GM12864 (cell line): ENCODE data around the gene RPS19.

Experiments used
- DNase-seq: peaks from one replicate; pipeline ENCODE4 v3.0.0-alpha.2; 2011; ENCODE audit warnings: low read depth
- H3K4me3 ChIP-seq: 2 replicates; pipeline ENCODE4 v1.5.1; 2011; ENCODE audit warnings: mild to moderate bottlenecking, low read depth, low read length, control low read depth
- TF ChIP-seq, protein P1 (sequence below): IDR thresholded peaks from 2 replicates; pipeline ENCODE4 v1.5.1; 2011; ENCODE audit warnings: low read depth, mild to moderate bottlenecking, moderate library complexity, low read length, control low read depth, inconsistent platforms; ENCODE audit errors: missing control alignments

RPS19 gene

DNA sequence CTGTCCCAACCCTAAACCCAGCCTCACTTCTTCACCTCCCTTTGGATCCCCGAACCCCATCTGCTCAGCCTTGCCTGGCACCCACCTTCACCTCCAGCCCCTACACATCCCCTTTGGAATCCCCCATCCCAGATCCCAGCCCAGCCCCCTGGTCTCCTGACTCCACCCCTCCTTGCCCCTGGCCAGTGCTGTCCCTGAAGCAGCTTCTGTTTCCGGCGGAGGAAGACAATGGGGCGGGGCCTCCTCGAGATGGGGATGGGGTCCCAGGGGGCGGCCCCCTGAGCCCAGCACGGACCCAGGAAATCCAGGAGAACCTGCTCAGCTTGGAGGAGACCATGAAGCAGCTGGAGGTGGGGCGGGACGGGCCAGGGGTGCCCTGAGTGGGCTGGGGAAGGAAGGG, 46.2 kb downstream of the RPS19 start:
- H3K4me3 ChIP-seq: no peak overlapping the region
- TF ChIP-seq, protein P1, sequence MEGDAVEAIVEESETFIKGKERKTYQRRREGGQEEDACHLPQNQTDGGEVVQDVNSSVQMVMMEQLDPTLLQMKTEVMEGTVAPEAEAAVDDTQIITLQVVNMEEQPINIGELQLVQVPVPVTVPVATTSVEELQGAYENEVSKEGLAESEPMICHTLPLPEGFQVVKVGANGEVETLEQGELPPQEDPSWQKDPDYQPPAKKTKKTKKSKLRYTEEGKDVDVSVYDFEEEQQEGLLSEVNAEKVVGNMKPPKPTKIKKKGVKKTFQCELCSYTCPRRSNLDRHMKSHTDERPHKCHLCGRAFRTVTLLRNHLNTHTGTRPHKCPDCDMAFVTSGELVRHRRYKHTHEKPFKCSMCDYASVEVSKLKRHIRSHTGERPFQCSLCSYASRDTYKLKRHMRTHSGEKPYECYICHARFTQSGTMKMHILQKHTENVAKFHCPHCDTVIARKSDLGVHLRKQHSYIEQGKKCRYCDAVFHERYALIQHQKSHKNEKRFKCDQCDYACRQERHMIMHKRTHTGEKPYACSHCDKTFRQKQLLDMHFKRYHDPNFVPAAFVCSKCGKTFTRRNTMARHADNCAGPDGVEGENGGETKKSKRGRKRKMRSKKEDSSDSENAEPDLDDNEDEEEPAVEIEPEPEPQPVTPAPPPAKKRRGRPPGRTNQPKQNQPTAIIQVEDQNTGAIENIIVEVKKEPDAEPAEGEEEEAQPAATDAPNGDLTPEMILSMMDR: no peak
- no peak for DNase-seq

DNA sequence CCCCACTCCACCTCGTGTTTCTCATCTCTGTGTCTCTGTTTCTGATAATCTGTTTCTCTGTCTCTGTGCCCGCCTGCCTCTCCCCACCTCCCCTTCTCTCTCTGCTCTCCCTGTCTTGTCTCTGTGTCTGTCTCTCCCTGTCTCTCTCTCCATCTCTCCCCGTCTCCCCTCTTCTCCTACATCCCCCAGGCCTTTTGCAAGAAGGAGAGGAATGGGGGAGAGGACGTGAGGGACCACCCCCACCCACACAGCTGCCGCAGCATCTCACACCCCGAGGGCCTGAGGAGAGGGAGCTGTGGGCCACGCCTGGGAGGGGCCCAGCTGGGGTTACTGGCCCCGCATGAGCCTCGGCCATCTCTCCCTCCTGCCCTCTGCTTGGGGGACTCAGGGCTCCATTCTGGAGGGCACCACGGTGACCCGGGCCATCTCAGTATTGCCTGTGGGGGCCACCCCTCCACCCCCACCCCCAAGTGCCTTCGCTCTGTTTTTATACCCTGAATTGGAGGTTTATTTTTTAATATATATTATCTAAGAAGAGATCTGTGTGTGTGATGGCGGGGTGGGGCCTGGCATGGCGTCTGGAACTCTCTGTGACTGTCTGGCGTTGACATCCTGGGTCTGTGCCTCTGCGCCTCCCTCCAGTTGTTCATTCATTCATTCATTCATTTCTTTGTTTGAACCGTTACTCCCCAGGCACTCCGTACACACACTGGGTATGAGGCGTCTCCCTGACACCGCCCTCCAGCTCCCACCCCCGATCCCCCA, 47.0 kb downstream of the RPS19 start:
- TF ChIP-seq, protein P1: no peak
- no peak for DNase-seq

DNA sequence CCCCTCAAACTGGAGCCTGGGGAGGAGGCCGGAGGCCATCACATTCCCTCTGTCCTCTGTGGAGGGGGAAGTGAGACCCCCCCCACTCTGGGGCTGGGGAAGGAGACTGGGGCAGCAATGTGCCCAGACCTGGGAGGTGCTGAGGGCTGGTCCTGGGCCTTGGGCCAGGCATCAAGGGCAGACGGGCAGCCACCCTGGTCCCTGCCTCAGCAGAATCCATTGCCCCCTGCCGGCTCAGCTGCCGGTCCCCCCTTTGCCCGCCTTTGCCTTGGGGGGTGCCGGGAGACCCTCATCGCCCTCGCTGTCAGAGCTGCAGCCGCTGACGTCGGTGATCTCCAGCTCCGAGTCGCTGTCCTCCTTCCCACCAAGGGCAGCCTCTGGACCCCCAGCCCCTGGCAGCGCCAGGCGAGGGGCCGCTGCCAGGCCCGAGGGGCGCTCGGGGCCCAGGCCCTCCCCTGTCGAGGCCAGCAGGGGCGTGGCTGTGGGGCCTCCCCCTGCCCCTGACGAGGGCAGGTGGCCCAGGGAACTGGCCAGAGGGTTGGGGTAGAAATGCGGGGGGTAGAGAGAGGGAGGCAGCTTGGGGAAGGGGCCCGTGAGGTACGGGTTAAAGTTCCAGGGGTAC, 48.0 kb downstream of the RPS19 start:
- TF ChIP-seq, protein P1: no peak
- no peak overlapping the region for H3K4me3 ChIP-seq
- no peak for DNase-seq

More for the DNA sequence above, 47.0 kb downstream of the RPS19 start:
- no peak overlapping the region for H3K4me3 ChIP-seq

DNA sequence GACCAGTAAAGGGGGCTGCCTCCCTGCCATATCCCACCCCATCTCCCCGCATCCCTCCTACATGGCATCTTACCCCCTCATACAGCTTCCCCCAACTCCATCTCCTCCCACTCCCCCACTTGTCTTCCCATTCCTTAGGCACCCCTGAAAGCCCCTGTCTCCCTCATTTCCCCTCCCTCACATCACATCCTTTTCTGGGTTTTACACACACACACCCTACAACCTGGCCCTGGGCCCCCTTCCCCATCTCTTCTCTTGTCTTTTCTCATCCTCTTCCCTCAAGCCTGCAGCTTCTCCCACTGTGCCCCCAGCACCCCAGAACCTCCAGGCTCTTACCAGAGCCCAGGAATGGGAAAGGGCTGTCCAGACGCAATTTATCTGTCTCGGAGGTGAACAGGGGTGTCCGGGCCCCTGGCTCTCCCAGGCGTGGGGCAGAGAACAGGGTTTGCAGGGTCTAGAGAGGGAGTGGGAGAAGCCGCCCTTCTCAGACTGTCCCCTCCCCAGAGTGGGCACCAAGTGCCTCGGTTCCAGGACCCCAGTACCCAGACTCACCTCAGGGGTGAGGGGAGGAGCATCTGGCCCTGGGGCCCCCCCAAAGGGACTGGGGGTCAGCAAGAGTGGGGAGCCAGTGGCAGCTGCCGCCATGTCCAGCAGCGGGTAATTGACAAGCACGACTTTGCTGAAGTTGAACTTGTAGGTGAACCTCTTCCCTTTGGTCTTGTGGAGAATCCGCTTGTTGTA, 48.8 kb downstream of the RPS19 start:
- H3K4me3 ChIP-seq: no peak overlapping the region
- TF ChIP-seq, protein P1: no peak
- no peak for DNase-seq

DNA sequence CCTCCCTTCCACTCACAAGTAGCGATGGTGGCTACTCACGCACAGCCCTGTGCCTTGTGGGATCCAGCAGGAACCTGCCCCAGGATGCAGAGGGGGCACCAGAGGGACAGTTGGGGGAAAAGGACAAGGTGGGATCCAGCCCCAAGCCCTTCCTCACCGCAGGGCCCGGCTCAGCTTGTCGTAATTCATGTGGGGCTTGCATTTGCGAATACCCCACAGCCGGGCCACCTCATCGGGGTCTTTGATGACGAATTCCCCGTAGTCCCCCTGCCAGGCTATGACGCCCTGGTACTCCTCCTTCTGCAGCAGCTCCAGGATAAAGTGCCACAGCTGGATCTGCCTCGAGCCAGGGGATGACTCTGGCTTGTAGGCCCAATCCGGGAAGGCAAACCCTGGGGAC, 49.7 kb downstream of the RPS19 start:
- H3K4me3 ChIP-seq: no peak overlapping the region
- TF ChIP-seq, protein P1: no peak
- DNase-seq: no peak

DNA sequence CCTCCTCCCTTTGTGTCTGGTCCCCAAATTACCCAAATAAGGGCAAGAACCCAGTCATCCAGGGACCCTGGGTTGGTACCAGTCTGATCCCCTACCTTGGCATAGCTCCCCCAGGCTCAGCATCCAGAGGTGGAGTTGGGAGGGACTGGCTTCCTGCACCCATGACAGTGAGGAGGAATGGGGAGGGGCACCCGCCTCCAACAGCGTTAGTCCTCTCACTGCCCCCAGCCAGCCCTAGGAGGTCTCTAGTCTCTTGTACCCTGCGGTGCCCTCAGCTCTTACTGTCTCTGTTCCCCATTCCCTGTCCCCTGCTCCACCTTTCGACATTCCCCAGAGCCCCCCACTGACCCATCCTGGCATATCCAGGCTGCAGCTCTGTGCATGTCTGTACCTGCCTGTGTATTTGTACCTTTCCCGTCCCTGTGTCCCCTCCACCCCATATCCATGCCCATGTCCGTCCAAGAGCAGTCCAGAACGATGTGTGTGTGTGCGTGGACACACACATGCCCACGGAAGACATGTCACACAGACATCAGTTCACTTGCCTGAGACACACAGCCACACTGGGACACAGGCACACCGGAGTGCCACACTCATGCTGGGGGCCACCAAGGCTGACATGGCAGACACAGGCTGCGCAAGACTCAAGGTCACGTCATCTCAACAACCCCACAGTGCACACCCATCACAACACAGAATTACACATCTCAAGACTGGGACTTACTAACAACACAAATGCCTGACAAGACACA, 50.4 kb downstream of the RPS19 start:
- TF ChIP-seq, protein P1: no peak
- H3K4me3 ChIP-seq: no peak overlapping the region
- DNase-seq: no peak
